ENCODE results near the gene BANF2. TPM values are rescaled to one million over a fixed set of nuclear protein-coding genes. Genes with fewer than 3 reads are reported as not detected.

The BANF2 gene
- total RNA-seq, 1 experiment from 2014 or later = not detected

DNA sequence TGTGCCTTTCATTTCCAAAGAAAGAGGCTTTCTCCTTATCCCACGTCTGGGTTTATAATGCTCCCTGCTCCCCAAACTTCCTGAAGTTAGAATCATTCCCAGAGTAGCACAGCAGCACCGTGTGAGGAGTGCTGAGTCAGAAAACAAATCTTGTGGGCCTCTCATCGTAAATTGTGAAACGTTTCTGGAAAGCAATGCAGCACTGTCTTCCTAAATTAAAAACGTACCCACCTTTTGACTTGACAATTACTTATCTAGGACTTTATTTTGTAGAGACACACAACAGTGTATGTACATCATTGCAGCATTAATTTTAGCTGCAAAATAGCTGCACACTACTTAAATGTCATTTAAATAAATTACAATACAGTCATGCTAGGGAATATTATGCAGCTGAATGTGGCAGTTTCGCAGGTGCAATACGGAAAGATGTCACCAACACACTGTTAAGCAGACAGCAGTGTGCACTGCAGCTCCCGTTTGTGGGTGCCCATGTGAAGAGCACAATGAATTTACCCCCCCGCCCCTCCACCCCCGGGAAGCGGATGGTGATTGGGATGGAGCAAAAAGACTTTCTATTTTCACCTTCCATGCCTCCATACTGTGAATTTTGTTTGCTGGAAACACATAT, 48.5 kb upstream of the BANF2 start:
- Histone ChIP-seq H3K23me2 (ENCODE audit: insufficient read length, low read depth, low read length, poor library complexity, severe bottlenecking) (no peaks in the 10 kb centered on the region), H3K27ac (ENCODE audit: insufficient read length, low read depth, low read length) (no peak overlapping the region), H3K23ac (ENCODE audit: insufficient read length, low read depth, low read length) (no peak overlapping the region), H3K56ac (ENCODE audit: insufficient read length, low read depth, low read length) (no peak overlapping the region), H2BK15ac (ENCODE audit: low read depth, low read length) (no peak overlapping the region), H3K4ac (ENCODE audit: low read depth, low read length) (no peak overlapping the region), H4K91ac (ENCODE audit: insufficient read length, low read depth, low read length) (no peak overlapping the region), H2BK120ac (ENCODE audit: low read depth, low read length, poor library complexity, severe bottlenecking) (no peak overlapping the region), H4K8ac (replicated peaks; ENCODE audit: insufficient read length, low read depth, low read length) (no peak overlapping the region), H3K18ac (ENCODE audit: insufficient read length, low read depth, low read length) (no peak overlapping the region), H3K14ac (ENCODE audit: insufficient read depth, low read length) (no peak overlapping the region), H3K4me2 (ENCODE audit: insufficient read depth, insufficient read length, low read length) (no peak overlapping the region), H4K20me1 (ENCODE audit: control insufficient read depth, insufficient read depth, insufficient read length) (no peaks in the 10 kb centered on the region), H3K27me3 (ENCODE audit: insufficient read depth, low read length) (no peaks in the 10 kb centered on the region), H3K4me1 (ENCODE audit: insufficient read depth, low read length) (no peaks in the 10 kb centered on the region; the same call in 1 of the 2 replicates), H2AK5ac (ENCODE audit: insufficient read length, low read length) (no peak overlapping the region), H3K79me2 (ENCODE audit: insufficient read depth, low read length) (peaks cover 29% of the 10 kb centered on the region; the same call in 1 of the 2 replicates), H3T11ph (ENCODE audit: low read length) (no peak overlapping the region), H2BK20ac (ENCODE audit: low read depth, low read length, poor library complexity, severe bottlenecking) (no peak overlapping the region), H3K9me3 (ENCODE audit: control insufficient read depth, low read depth, low read length) (no peaks in the 10 kb centered on the region), H2BK5ac (ENCODE audit: insufficient read length, low read length) (no peak overlapping the region), H2BK12ac (ENCODE audit: insufficient read length, low read depth, low read length) (no peak overlapping the region), H3K79me1 (ENCODE audit: insufficient read depth, low read depth, low read length, poor library complexity, severe bottlenecking) (peaks cover 10% of the 10 kb centered on the region), H4K5ac (ENCODE audit: insufficient read length, low read depth, low read length) (no peak overlapping the region), H3K9ac (ENCODE audit: extremely low read depth, insufficient read length, low read length) (no peak overlapping the region), H2AFZ (ENCODE audit: low read length) (no peak overlapping the region)
- no peak overlapping the region for H3K4me3 Mint-ChIP-seq
- peaks cover 49 to 58% of the 10 kb centered on the region in 2 experiments for H3K4me1 Mint-ChIP-seq
- H3K9me3 Mint-ChIP-seq = no peaks in the 10 kb centered on the region
- H3K36me3 Mint-ChIP-seq (ENCODE audit: insufficient read depth in 1 of 3, low read depth in 3 of 3) = peaks cover 8 to 14% (median 11%) of the 10 kb centered on the region in 3 experiments; a peak in 5 of 7 replicates
- no CpG with 5 or more reads among the region's 11 CpGs for WGBS (ENCODE audit: extremely low coverage, insufficient read length, low lambda C conversion rate)
- DNase-seq = no peak
- H3K27ac Mint-ChIP-seq = peak overlapping the region; percentile 15 to 90 (median 15); a peak in 4 of 7 replicates
- no peaks in the 10 kb centered on the region for H3K27me3 Mint-ChIP-seq (ENCODE audit: low read depth)
- TF ChIP-seq, protein P1, sequence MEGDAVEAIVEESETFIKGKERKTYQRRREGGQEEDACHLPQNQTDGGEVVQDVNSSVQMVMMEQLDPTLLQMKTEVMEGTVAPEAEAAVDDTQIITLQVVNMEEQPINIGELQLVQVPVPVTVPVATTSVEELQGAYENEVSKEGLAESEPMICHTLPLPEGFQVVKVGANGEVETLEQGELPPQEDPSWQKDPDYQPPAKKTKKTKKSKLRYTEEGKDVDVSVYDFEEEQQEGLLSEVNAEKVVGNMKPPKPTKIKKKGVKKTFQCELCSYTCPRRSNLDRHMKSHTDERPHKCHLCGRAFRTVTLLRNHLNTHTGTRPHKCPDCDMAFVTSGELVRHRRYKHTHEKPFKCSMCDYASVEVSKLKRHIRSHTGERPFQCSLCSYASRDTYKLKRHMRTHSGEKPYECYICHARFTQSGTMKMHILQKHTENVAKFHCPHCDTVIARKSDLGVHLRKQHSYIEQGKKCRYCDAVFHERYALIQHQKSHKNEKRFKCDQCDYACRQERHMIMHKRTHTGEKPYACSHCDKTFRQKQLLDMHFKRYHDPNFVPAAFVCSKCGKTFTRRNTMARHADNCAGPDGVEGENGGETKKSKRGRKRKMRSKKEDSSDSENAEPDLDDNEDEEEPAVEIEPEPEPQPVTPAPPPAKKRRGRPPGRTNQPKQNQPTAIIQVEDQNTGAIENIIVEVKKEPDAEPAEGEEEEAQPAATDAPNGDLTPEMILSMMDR (conservative IDR thresholded peaks at IDR 0.05) = no peak
